ENCODE data around the gene SLC19A1.

Gene SLC19A1

DNA sequence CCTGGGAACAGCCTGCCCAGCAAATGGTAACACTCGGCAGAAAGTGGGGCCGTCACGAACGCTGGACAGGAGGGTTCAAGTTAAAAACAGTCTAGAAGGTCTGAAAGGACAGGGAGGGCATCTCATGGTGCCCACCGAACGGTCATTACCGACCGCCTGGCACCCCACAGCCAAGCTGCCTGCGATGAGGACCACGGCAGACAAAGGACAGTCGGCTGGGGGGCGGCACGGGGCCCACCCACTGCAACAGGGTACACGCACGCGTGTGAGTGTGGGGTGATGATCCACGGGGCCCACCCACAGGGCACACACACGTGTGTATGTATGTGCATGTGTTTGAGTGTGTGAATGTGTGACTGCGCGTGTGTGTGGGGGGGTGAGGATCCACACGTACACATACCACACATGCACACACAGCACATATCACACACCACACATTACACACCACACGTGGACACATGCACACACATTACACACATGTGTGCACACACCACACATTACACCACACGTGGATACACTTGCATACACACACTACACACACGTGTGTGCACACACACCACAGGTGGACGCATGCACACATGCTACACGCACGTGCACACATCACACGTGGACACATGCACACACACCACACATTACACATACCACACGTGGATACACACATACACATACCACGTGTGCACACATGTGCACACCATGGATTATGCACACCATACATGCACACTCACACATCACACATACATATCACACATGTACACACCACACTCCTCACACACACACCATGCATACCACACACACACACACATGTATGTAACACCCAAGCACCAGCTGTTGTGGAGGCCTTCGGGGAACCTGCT is 63.2 kb downstream of the SLC19A1 start:
- DNase-seq (ENCODE audit: low read depth) = no peak

DNA sequence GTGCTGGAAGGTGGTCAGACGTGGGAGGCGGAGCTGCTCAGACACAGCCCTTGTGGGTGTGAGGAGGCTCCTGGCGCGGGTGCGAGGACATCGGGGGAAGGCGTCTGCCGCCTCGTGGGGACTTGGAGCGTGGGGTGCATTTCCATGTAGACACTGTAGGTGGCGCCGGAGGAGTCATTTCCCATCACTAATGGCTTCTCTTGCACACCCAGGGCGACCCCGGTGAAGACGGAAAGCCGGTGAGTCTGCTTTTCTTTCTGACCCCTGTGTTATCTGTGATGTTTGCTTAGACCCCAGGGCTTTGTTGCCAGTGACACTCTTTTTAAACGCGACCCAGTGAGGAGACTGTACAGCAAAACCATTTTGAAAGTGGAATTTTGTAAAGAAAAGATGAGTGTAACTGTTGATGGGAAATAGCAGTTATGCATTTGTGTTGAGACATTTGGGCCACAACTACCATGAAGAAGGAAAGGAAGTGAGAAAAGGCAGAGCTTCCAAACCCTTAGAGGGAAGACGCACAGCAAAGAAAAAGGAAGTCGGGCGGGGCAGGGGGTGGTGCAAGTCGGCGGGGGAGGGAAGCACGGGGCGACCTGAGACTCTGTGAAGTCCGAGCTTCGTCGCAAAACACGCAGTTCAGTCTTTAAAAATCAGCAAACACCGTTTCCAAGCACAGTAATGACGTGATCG is 64.0 kb downstream of the SLC19A1 start:
- peak; percentile 74 for DNase-seq (ENCODE audit: low read depth)

GRCh38 chr21:45477176-45478114 is 64.8 kb downstream of the SLC19A1 start:
- no peak for DNase-seq (ENCODE audit: low read depth)

DNA sequence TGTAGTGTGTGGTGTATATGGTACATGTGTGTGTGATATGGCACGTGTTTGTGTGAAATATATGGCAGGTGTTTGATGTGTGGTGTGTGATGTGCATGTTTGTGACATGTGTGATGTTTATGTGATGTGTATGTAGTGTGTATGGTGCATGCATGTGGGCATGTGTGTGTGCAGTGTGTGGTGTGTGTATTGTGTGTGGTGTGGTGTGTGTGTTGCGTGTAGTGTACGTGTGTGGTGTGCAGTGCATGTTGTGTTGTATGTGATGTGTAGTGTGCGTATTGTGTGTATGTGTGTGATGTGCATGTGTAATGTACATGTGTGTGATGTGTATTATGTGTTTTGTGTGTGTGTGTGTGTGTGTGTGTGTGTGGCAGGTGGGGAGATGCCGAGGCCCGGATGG is 65.7 kb downstream of the SLC19A1 start:
- DNase-seq (ENCODE audit: low read depth) = no peak

DNA sequence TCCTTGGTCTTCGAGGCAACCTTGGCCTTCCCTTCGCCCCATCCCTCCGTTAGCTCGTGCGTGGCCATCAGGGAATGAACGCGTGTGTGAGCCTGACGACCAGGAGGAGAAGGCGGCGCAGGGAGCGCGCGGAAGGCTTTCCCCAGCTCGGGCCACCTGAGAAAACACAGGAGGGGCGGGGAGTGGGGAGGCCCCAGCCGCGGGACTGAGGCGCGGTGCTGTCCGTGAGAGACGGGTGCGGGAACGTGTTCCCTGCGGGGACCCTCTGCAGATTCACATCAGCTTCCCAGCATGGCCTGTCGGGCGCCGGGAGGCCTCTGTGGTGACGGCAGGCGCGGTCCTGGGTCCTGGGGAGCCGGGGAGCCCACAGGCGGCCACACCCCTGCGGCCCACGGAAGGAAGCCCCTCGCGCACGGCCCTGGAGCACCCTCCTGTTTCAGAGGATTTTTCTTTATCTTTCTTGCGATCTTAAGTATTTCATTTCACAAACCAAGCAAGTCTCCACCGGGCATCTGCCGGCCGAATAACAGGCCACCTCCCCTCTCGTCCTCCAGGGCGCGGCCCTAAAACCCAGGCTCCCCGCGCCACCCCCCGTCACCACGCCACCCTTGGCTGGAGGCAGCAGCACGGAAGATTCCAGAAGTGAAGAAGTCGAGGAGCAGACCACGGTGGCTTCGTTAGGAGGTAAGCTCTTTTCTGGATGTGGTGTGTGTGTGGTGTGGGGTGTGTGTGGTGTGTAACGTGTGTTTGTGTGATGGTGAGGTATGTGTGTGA is 66.3 kb downstream of the SLC19A1 start:
- DNase-seq (ENCODE audit: low read depth) = no peak

GRCh38 chr21:45475004-45475685 is 67.1 kb downstream of the SLC19A1 start:
- DNase-seq (ENCODE audit: low read depth) = no peak

DNA sequence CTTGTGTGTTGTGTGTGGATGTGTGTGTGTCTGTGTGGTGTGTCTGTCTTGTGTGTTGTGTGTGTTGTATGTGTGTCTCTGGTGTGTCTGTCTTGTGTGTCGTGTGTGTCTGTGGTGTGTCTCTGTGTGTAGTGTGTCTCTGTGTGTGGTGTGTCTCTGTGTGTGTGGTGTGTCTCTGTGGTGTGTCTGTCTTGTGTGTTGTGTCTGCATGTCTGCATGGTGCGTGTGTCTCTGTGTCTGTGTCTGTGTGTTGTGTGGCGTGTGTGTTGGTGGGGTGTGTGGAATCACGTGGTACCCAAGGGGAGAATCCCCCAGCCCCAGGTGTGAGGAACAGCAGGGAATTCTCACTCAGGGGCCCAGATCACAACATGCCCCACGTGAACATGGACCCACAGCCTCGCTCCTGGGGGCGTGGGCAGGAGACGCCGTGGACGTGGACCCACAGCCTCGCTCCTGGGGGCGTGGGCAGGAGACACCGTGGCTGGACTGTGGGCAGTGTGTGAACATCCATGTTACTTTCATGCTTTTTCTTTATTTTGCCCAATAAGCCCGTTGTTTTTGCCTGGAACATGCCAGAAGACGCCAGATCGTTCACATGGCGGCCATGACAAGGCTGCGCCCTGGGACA is 67.8 kb downstream of the SLC19A1 start:
- DNase-seq (ENCODE audit: low read depth) = no peak

DNA sequence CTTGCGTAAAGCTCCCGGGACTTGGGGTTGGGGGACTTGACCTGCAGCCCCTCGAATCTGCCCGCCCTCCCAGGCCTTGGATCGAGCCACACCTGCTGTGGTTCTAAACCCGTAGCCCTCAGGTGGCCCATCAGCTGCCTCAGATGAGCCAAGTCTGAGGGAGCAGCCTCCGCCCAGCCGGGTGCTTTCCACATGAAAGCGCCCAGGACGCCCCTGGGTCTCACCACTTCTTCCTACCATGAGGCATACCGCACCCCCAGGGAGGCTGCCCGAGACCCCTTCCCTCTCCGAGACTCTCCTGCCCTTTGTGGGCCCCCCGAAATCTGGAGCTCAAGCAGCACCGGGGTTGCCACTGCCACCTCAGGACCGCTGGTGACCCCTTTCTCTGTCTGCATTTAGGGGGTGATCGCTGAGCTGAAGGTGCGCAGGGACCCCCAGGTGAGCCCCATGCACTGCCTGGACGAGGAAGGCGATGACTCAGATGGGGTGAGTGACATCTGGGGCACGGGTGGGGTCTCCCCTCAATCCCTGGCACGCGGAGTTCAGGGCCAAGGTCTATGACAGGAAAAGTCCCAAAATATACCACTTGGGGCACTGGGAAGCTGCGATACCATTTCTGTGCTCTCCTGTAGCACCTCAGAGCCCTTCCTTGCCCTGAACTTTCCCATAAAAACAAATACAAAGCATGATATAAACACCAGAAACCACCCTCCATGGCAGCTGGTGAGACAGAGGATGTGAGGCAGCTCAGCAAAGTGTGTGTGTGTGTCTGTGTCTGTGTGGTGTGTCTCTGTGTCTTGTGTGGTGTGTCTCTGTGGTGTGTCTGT is 68.5 kb downstream of the SLC19A1 start:
- no peak for DNase-seq (ENCODE audit: low read depth)

DNA sequence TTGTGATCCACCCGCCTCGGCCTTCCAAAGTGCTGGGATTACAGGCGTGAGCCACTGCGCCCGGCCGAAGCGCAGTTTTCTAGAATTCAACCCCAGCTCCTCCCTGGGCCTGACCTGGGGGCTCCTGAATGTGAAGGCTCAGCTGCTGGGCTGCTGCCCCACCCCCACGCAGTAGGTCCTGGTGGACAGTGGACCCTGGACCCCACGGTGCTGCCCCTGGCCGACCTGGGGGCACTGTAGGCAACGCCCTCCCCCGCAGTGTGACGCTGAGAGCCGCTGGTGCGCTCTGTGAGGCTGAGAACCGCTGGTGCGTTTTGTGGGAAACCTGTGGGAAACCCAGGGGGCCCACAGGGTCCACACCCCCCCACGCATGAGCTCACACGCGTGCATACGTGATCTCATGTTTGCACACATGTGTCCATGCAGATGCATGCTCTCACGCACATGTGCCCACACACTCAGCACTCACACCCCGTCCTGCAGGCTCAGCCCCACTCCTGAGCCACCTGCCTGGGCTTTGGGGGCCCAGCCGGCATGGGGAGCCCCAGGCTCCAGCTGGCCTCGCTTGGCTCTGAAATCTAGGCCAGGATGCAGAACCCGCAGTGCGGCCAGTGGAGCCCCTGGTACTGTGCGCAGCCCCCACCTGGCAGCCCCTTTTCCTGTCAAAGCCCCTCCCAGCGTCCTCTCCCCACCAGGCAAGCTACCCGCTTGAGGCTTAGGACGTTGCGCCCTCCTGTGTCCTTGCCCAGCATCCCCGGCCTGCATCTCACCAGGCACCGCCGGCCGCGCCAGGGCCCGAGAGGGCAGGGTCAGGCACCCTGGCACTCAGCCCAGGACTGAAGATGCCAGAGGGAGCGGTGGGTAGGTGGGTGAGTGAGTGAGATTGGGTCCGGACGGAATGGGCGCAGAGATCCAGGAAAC is 69.5 kb downstream of the SLC19A1 start:
- DNase-seq (ENCODE audit: low read depth) = no peak

DNA sequence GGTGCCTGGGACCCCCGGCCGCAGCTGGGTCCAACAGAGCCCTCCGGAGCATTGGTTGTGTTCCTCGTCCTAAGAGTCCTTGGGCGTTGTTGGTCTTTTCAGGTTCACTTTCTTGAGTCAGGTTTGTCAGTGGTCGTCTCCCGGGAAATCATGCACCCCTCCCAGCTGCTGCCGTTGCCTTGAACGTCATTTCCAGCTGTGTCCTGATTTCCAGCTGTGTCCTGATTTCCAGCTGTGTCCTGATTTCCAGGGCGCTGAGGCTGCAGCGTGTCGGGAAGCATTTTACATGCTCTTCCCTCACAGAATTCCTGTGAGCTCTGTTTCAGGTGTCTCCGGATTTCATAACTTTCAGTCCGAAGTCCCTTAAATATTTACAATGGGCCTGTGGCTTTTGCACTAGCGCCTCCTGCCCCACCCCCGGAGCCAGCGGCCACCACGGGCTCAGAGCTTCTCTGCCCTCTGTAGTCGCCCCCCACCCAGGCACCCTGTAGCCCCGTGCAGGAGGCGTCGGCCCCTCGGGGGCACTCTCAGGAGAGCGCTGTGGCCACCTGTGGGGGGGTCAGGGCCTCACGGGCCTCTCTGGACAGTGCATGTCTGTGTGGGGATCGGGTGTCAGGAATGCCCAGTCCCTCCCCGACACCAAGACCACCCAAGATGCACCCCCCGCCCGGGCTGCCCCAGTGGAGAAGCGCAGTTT is 70.6 kb downstream of the SLC19A1 start:
- no peak for DNase-seq (ENCODE audit: low read depth)

- DNase-seq (ENCODE audit: low read depth) = peak; percentile 42
Observed at GRCh38 chr21:45470773-45471524, 71.3 kb downstream of the SLC19A1 start.

DNA sequence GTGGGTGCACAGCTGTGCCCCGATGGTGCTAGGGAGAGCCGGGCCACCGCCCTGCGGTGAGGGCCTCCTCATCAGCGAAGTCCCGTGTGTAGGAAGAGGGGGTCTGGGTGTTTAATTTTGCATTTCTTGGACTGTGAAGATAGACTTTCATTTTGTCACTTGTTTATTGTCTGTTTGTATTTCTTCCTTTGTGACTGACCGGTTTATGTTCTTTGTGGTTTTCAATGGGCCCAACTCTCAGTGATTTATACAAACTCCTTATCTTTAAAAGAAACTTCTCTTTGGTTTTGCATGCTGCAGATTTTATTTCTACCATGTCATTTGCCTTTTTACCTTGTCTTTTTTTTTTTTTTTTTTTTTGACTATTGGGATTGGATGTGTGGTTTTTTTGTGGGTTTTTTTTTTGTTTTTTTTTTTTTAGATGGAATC is 72.1 kb downstream of the SLC19A1 start:
- no peak for DNase-seq (ENCODE audit: low read depth)

- DNase-seq (ENCODE audit: low read depth) = no peak
Observed at GRCh38 chr21:45469273-45470086, 72.8 kb downstream of the SLC19A1 start.

- DNase-seq (ENCODE audit: low read depth) = no peak
Observed at GRCh38 chr21:45468971-45469272, 73.3 kb downstream of the SLC19A1 start.

GRCh38 chr21:45468051-45468970 is 73.9 kb downstream of the SLC19A1 start:
- DNase-seq (ENCODE audit: low read depth) = no peak
